ENCODE data around the gene KRTAP5-8. TPM values are rescaled to one million over a fixed set of nuclear protein-coding genes. Genes with fewer than 3 reads are reported as not detected.

Gene KRTAP5-8, protein sequence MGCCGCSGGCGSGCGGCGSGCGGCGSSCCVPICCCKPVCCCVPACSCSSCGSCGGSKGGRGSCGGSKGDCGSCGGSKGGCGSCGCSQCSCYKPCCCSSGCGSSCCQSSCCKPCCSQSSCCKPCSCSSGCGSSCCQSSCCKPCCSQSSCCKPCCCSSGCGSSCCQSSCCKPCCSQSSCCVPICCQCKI
- not detected in 2 replicates for total RNA-seq

DNA sequence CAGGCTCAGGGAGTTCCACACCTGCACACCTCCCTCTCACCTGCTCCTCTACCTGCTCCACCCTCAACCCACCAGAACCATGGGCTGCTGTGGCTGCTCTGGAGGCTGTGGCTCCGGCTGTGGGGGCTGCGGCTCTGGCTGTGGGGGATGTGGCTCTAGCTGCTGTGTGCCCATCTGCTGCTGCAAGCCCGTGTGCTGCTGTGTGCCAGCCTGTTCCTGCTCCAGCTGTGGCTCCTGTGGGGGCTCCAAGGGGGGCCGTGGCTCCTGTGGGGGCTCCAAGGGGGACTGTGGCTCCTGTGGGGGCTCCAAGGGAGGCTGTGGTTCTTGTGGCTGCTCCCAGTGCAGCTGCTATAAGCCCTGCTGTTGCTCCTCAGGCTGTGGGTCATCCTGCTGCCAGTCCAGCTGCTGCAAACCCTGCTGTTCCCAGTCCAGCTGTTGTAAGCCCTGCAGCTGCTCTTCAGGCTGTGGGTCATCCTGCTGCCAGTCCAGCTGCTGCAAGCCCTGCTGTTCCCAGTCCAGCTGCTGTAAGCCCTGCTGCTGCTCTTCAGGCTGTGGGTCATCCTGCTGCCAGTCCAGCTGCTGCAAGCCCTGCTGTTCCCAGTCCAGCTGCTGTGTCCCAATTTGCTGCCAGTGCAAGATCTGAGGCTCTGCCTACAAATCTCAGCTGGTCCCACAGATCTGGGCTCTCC is at the start of gene KRTAP5-8:
KRTAP5-8 (plus strand) TSS at position 49 of the 689 bp plus-strand sequence; CDS start at position 80, 31 bp downstream.

DNA sequence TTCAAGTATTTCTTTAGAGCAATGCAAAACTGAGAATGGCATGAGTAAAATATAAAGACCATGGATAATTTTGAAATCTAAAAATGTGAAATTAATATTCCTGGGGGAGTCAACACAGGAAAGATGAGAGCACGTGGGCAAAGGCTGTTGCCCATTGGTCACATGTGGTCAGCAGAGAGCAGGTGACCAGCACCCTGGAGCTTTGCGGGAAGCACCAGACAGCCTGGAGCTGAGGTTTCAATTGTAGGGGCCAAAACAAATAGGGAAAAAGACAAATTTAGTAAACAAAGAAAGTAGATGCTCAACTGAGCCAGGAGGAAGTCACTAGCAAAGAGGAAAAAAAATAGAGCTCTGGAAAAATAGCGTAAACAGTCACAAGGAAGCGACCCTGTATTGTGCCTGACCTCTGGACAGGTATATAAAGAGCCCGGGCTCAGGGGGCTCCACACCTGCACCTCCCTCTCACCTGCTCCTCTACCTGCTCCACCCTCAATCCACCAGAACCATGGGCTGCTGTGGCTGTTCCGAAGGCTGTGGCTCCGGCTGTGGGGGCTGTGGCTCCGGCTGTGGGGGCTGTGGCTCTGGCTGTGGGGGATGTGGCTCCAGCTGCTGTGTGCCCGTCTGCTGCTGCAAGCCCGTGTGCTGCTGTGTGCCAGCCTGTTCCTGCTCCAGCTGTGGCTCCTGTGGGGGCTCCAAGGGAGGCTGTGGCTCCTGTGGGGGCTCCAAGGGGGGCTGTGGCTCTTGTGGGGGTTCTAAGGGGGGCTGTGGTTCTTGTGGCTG is 10.8 kb upstream of the KRTAP5-8 start, which contains the start of gene KRTAP5-7:
KRTAP5-7 (plus strand) TSS at position 472 of the 780 bp plus-strand sequence; CDS start at position 506, 34 bp downstream.

DNA sequence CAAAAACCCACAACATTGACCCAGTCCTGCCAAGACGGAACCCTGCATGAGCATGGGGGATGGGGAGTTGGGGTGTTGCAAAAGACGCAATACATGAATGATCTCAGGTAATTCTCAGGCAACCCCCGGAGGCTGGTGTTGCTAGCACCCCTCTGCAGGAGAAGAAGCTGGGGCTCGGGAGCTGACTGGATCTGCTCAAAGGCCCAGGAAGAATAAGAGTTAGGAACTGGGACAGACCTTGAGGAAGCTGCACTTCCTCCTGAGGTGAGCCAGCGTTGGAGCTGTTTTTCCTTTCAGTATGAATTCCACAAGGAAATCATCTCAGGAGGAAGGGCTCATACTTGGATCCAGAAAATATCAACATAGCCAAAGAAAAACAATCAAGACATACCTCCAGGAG is 10.3 kb downstream of the KRTAP5-8 start, which contains the start of gene KRTAP5-9:
KRTAP5-9 (plus strand) TSS at position 301 of the 400 bp plus-strand sequence. CDS start 238 bp downstream, outside the sequence.

DNA sequence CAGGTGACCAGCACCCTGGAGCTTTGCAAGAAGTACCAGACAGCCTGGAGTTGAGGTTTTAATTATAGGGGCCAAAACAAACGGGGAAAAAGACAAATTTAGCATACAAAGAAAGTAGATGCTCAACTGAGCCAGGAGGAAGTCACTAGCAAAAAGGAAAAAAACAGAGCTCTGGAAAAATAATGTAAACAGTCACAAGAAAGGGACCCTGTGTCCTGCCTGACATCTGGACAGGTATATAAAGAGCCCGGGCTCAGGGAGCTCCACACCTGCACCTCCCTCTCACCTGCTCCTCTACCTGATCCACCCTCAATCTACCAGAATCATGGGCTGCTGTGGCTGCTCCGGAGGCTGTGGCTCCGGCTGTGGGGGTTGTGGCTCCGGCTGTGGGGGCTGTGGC is 27.4 kb downstream of the KRTAP5-8 start, which contains the start of gene KRTAP5-10:
KRTAP5-10 (plus strand) TSS at position 301 of the 400 bp plus-strand sequence; CDS start at position 326, 25 bp downstream.

DNA sequence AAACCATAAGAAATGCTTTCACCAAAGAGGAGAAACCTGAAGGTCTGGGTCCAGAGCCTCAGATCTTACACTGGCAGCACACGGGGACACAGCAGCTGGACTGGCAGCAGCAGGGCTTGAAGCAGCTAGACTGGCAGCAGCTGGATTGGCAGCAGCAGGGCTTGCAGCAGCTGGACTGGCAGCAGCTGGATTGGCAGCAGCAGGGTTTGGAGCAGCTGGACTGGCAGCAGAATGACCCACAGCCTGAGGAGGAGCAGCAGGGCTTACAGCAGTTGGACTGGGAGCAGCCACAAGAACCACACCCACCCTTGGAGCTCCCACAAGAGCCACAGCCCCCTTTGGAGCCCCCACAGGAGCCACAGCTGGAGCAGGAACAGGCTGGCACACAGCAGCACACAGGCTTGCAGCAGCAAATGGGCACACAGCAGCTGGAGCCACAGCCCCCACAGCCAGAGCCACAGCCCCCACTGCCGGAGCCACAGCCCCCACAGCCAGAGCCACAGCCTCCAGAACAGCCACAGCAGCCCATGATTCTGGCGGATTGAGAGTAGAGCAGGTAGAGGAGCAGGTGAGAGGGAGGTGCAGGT is 44.6 kb downstream of the KRTAP5-8 start, which contains the start of gene KRTAP5-11:
KRTAP5-11 (minus strand) TSS at position 567 of the 587 bp plus-strand sequence; CDS start at position 529, 38 bp downstream.

Other genes with a start within 250 kb of the KRTAP5-8 start
- gene DHCR7, start 89.6 kb upstream of the KRTAP5-8 start, total RNA-seq, result 168 and 180 TPM in 2 replicates
- 51.4 and 65.4 TPM in 2 replicates for gene NADSYN1, start 84.8 kb upstream of the KRTAP5-8 start, total RNA-seq
- not detected in 2 replicates for gene KRTAP5-7, start 10.8 kb upstream of the KRTAP5-8 start, total RNA-seq
- gene KRTAP5-9, start 10.4 kb downstream of the KRTAP5-8 start, total RNA-seq, result not detected in 2 replicates
- not detected in 2 replicates for gene KRTAP5-10, start 27.5 kb downstream of the KRTAP5-8 start, total RNA-seq
- gene KRTAP5-11, start 44.9 kb downstream of the KRTAP5-8 start, total RNA-seq, result not detected in 2 replicates

All from myometrial cell (primary cell).